Measurements from ENCODE around the gene MEGF11.

The MEGF11 gene

DNA sequence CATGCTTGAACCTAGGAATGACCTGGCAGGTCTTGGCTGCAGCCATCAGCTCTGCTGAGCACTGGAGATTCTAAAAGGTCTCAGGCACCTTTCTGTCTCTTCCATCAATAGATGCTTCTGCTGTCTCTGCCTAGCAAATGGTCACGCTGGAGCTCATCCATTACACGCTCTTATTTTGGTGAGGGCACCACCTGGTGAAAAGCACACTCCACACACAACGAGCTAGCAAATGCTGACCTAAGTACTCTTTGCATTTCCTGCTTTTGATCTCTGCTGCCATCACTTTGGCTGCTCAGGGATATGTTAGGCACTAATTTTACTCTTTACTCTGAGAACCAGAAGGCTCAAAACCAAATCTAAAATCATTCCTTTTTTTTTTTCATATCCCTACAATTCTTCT is 293.0 kb downstream of the MEGF11 start:
- no peak for DNase-seq

DNA sequence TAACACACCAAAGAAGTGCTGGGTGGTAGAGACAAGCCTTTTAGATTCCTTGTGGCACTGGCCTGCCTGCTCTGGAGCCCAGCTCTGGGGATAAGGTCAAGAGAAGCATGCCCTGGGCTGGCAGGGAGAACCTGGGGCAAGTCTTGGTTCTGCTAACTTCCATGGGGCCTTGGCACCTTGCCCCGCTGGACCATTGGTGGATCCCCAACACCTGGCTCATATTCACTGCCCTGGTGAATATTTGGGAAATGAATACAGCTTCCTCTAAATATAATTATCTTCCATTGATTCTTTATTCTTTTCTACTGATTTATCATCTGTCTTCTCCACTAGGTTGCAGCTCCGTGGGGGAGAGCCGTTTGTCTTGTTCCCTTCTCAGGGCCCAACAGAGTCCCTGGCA is 294.7 kb downstream of the MEGF11 start:
- no peak for DNase-seq

DNA sequence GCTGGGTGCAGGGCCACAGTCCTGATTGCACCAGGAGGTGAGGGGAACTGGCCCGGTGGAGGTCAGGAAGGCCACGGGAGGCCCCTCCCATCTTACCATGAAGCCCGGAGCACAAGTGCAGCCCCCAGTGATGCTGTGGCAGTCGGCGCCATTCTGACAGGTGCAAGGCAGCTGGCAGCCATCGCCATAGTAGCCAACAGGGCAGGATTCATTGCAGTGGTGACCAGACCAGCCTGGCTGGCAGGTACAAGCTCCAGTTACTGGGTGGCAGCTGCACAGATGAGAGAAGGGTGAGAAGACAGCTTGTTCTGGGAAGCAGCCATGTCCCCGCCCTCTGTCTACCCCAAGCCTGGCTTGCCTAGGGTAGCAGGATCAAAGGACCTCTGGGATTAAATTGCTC is 296.1 kb downstream of the MEGF11 start:
- DNase-seq = peak; percentile 70

DNA sequence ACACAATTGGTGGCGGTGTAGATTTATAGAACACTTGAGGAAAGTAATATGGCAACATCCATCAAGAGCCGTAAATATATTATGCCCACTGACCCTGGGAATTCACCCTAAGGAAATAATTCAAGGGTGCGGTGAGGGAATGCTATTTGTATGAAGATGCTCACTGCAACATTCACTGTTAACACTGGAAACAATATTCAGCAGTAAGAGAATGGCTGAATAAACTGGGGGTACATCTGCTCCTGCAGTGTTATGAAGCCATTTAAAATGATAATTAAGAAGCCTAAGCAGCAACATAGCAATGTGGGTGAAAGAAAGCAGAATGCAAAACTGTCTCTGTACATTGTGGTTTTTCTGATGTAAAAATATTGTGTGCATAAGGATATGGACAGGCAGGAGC is 296.7 kb downstream of the MEGF11 start:
- DNase-seq = no peak

DNA sequence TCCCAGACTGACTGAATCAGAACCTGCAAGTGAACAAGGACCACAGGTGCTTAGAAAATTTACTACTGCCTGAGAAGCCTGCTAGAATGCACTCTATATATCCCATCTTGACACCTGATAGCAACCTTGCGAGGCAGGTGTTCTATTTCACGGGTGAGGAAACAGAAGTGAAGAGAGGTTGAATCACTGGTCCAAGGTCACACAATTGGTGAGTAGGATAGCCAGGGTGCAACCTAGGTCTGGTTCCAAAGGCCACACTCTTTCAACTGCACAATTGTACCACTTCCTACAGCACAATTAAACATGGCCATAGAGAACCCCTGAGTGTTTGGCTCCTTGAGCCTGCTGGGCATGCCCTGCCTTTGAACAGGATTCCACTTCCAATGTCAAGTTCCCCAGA is 297.2 kb downstream of the MEGF11 start:
- DNase-seq = peak; percentile 39

DNA sequence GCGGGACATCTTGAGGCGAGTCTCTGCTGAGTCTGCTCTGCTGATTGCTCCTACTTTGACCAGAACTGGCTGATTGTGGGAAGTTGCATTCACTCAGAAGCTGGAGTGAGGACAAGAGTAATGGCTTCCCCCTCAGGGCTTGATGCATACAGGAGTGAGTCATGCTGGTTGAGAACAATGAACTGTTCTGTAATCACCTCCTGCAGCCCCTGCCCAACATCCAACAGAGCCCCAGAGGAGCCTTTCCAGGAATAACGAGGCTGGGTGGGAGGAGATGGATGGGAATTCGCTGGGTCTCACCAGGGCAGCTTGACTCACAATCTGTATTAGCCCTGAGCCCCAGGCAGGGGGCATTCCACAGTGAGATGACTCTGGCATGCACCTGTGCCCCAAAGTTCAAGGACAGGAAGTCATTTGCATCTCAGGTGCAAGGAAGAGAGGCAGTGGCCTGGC is 299.2 kb downstream of the MEGF11 start:
- DNase-seq = no peak

DNA sequence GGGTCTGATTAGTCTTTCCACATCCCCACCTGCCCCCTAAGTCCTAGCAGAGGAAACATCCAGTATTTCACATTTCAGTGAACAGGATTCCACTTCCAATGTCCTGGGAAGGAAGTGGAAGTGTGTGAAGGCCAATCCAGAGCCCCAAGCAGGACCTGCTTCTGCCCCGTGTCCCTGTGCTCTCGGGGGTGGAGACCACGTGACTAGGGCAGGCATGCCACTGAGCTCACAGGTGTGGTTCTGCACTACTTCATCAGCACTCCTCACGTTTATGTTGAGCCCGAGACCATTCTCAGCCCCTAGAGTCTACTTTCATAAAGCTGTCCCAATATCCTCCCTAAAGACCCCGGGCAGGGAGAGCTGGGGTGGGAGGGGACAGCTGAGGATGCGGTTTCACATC is 299.9 kb downstream of the MEGF11 start:
- no peak for DNase-seq

DNA sequence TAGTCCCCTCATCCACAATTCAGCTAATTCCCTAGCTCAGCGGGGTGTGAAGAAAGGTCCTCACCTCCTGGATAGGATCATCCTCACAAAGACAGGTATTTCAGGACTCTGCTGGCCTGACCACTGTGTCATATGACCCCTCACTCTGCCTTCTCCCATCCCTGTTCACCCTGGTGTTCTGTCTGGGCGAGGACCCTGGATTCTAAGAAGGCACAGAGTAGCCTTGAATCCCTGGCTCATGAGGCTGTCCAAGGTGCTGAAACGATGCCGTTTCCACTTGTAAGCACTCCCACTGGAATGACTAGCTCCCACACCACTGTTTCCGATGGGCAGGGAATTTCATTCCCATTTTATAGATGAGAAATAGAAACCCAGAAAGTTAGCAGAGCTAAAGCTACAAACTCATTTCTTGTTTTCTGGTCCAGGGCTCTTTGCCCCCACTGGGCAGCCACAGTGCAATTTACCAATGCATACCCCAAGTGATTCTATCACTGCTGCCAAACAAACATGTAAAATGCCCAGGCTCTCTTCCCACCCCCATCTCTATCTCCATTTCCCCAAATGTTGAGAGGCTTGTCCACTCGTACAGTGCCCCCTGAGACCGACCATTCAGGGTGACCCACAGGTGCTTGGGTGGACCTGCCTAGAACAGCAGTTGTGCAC is 301.0 kb downstream of the MEGF11 start:
- DNase-seq = no peak

DNA sequence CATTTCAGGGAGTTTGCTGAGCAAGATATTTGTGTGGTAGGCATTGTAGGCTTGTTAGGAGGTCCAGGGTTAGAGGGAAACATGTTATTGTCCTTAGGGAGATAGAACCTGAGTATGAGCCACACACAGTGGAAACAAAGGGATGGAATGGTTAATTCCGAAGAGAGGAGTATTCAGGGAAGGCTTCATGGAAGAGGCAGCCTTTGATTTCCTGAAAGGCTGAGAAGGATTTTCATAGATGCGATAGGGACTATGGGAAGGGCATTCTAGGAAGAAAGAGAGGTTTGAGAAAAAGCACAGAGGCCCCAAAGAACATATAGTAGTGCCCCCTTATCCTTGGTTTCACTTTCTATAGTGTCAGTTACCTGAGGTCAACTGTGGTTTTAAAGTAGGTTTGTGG is 302.5 kb downstream of the MEGF11 start:
- DNase-seq = no peak

DNA sequence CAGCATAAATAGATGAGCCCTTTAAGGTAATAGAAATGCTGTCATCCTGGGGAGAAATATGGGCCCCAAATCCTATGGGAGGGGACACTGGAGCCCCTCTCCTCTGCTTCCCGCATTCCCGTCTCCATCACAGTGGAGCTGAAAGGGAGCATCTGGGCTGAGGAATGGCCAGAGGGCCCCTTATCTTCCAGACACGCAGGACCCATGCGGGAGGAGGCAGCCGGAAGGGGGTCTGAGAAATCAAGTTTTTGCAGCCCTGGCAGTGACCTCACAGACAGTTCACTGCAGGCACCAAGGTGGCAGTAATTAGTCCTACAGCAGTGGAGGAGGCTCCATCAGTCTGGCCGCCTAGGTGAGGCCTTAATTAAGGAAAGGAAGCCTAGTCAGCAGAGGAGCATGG is 304.1 kb downstream of the MEGF11 start:
- no peak for DNase-seq

DNA sequence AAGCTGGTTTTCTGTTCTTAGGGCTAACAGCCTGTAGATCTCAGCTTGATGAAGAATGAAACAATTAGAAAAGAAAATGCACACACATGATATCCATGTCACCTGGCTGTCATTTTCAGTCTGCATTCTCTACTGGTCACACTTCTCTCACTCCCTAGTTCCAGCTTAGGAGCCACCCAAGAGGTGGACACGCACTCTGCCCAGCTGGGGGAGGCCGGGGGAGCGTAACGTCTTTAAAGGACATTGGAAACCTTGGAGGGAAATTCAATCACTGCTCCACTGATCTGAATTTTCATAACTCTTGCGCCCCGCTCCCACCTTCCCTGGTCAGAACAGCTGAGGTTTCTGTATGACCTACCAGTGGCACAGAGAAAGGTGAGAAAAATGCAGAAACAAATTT is 304.5 kb downstream of the MEGF11 start:
- no peak for DNase-seq

DNA sequence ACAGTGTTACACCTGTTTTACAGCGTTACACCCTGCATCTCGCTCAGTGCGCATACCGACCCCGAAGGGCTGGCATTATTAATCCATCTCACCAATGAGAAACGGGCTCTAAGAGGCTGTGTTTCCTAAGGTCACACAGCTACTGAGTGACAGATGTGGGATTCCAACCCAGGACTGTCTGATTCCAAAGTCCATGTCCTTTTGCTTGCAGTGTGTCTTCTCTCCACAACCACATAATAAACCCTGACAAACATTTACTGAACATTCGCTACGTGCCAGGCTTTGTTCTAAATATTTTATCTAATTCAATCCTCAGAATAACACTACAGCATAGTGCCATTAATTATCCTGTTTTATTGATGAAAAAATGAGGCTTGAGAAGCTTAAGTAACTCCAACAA is 305.2 kb downstream of the MEGF11 start:
- no peak for DNase-seq

DNA sequence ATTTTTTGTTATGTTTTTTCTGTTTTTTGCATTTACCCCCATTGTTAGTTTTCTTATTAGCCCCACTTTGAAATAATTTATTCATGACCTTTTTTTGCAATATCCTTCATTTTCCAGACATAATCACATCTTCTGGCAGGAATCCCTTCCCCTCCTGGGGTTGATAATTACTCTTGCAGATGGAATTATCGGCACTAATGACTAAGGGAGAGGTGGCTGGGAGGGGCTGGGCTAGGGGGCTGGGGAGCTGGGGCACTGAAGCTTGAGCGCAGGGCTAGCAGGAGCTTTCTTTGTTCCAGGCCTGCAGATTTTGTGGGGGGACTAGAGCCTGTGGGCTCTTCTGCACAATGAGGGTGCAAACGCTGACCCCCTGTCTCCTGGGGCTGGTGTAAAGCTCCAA is 306.5 kb downstream of the MEGF11 start:
- peak; percentile 8 for DNase-seq

DNA sequence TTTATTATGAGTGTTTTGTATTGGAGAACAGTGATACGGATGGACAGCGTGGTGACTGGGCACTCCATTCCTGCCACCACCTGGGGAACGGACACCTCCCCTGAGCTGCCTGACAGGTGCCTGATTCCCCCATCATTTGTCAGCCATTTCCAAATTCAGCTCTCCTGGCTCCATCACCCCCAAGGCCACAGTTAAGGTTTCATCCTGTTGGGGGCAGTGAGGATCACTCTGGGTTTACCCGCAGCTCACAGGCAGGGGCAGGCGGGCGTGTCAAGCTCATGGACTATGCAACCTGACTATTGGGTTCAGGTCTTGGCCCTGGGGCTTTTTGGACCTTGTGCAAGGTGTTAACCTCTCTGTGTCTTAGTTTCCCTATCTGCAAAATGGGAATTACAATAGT is 307.9 kb downstream of the MEGF11 start:
- no peak for DNase-seq

DNA sequence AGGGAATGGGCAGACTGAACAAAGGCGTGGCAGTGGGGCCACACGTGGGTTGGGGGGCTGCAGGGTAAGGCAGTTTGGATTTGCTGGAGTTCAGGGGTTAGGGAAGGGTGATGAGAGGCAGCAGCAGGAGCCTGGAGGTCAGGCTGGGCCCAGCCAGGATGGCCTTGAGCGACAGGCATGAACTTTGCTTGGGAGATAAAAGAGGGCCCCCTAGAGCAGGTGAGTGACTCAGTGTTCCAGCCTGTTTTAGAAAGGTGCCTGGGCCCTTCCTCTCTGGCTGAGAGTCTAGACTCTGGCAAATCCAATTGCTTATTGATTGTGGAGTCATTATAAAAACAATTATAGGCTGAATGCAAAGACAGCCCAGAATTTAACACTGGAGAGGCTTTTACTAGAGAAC is 309.1 kb downstream of the MEGF11 start:
- no peak for DNase-seq

DNA sequence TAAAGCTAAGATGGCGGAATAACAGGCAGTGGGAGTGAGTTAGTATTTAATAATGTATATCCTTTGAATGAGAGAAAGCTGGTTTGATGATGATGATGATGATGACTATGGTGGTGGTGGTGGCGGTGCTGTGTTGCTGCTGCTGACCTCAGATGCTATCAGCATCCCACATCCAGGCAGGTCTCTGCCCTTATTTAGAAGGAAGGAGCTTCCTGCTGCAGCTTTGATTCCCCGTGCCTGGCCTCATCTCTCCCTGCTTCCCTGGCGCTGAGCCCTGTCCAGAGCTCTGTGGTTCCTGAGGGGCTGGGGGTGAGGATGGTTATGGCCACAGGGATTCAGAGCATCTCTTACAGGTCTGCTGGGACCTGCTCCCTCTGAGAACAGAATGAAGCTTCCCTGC is 311.1 kb downstream of the MEGF11 start:
- no peak for DNase-seq

DNA sequence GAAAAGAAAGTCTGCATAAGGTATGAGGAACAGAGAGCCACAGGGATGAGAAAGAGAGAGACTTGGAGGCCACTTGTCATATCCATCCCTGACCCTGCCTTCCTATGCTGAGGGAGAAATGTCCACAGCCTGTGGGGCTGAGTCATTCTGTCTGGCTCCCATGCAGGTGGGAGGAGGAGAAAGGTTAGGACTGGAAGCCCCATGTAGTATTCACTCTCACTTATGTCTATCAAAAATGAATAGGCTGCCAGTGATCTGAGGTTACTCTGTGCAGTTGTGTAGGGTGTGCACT is 313.0 kb downstream of the MEGF11 start:
- DNase-seq = no peak

DNA sequence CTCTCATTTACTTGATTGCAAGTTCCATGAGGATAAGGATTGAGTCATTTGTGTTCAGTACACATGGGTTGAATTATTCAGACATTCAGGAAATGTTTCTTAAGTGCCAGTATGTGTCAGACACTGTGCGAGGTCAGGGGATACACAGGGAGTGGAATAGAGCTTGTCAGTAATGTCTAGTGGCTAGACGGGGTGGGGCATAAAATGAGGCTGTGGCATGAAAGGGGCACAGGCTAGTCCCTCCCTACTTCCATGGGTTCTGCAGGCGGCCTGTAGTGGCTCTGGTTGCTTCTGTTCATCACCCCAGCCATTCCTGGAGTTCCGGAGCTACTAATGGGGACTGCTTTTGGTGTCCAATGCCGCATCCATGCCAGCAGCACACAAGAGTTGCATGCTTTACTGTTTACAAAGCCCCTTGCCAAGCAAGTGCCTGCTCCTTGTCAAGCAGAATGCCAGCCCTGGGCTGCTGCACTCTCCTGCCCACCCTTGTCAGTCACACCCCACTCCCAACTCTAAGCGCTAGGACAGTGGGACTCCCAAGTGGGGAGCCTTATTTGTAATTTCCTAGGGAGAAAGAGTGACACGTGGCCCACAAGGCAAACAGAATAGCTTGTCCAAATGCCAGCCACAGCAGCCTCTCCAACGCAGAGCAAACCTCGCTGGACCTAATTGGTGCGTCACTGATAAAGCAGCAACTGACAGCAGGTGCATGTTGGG is 313.5 kb downstream of the MEGF11 start:
- DNase-seq = no peak

DNA sequence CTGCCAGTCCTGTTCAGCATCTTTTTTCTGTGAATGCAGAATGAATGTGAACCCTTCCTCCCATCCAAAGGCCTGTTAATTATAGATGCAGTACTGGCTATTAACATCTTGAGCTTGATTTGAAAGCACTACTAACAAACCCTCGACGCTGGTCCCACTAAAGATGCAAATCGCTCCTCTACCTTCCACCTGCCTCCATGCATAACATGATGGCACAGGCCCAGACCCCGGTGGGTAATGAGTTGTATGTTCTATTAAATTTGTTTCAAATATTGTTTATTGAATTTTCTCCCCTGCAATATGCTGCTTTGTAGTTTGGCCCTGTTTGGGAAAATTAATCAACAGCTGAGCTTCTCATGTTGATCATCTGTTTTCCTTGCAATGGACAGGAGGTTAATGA is 314.9 kb downstream of the MEGF11 start:
- no peak for DNase-seq

DNA sequence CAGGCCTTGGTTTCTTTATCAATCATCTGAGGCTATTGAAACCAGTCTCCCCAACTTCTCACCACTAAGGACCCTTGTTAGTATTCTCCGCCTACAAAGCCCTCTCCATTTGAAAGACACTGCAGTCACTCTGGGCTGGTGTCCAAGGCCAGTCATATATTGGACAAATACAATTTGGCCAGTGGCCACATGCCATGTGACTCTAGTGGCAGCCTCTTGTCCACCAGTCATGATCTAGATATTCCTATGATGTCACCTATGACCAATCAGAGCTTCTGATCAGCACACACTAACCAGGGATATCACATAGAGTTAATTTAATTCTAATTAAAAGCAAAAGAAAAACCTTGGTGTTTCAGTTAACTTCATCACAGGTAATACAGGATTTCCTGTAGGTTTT is 316.1 kb downstream of the MEGF11 start:
- no peak for DNase-seq

DNA sequence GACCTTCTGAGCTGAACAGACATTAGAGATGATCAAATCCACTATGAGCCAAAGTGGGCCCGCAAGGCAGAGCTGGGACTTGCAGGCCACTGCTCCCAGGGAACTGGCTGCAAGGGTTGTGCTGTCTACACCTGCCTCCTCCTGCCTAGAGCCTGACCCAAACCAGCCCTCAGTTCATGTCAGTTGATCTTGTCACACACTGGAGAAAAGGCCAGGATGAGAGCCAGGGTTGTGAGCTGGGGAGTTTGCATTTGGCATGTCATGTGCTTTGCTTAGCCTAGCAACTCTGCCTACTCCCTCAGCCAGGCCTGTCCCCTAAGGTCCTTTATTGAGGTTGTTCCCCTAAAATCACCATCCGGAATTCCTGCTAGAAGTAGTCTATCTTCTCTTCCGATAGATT is 316.5 kb downstream of the MEGF11 start:
- no peak for DNase-seq

DNA sequence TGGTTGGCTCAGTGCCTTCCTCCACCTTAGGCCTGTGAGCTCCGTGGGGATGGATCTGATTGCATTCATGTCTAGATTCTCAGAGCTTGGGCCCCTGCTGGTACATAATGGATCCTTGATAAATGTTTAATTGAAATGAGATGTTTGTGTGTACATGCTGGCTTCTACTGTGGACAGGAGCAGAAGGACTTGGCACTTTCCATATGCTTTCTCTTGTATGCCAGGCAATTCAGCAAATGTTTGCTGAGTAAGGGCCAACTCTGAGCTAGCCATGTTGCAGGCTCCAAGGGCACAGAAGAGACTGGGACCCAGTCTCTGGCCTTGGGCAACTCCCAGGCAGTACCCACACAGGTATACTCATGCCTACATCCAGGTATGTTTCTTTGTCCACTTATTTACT is 317.3 kb downstream of the MEGF11 start:
- DNase-seq = no peak

DNA sequence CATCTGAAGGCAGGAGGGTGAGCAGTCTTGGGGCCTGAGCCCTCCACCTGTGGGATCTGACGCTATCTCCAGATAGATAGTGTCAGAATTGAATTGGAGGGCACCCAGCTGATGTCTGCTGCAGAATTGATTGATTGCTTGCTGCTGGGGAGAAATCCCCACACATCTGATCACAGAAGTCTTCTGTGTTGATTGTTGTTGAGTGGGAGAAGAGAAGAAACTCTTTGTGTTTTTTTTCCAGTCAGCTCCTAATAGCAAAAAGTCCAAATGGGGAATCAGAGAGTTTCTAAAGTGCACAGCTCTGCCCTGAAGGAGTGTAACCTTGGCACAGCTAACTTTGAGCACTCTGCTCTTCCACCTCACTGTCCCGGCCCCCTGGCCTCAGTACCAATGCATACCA is 318.2 kb downstream of the MEGF11 start:
- no peak for DNase-seq

DNA sequence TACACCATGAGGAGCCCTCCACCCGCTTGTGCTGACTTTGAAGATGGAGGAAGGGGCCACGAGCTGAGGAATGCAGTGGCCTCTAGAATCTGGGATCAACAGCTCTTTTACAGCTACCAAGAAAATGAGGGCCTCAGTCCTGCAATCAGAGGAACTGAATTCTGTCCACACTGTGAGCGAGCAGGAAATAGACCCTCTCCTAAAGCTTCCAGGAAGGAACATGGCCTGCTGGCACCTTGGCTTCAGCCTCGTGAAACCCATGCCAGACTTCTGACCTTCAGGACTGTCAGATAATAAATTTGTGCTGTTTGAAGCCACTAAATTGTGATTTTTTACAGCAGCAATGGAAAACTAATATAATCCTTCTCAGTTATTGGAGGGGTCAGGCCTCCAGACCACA is 322.3 kb downstream of the MEGF11 start:
- no peak for DNase-seq

DNA sequence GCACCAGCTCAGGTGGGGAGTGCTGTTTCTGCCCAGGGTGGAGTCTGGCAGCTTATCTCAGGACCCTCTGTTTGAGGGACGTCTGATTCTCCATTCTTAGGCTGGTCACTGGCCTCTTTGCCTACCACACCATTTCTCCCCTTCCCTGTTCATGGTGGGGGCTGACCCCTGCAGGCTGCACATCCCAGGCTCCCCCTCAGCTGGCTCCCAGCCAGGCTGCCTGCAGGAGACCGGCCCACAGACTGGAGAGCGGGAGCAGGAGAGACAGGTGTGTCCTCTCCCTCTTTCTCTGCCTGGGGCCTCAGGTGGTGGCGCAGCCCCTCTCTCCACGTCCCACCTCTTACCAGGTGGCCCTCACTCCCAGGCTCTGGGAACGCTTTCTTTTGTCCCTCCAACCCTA is 323.4 kb downstream of the MEGF11 start:
- peak; percentile 47 for DNase-seq

All from NCI-H2171 (cell line).